Hematopoietic multipotent progenitor cell (in vitro differentiated cells): Measurements from ENCODE around the gene ATXN3L. TPM values are rescaled to one million over a fixed set of nuclear protein-coding genes. Genes with fewer than 3 reads are reported as not detected.

Source experiments
- DNase-seq, 3 donors: peaks; one replicate each; pipeline ENCODE4 v3.0.0-alpha.2; 2011 to 2015; ENCODE audit warnings: low read depth in 2 of 3, low spot score in 2 of 3
- total RNA-seq: library from RNA; depleted of rRNA; stranded (reverse); fragments of >200 nt; gene quantifications from one replicate; pipeline ENCODE4 v1.2.3, GENCODE V29; 2012

ATXN3L gene
- total RNA-seq, 1 donor: not detected

DNA sequence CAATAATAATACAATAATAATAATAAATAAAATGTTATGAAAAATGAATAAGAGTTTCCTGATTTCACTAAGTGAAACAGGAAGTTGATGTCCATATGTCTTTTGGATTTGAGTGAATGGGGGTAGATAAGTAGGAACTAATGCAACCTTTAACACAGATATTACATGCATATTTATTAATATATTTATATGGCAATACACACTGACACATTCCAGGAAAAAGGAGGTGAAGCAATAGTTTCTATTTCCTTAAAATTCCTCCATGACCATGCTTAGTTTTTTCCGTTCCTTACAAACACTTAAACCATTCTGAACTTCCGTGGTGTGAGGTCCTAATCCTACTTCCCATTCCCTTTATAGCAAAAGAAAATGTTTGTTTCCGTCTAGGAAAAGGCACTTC, 48.3 kb downstream of the ATXN3L start:
- DNase-seq: no peak

DNA sequence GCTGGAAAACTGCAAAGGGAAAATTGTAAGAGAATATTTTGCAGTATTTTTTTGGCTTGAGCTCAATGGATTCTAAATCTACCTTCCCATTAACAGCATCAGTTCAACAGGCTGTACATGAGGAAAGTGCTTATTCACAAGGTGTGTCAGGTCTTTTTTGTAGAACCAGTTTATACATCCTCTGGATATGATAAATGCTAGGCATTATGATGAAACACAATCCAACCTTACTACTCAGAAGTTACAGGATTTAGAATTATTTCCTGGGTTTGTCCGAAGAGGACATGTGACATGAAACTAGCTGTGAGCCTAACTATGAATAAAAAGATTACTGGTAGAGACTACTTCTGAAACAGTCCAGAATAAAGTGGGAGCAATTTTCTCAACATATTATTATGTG, 49.5 kb downstream of the ATXN3L start:
- no peak for DNase-seq

DNA sequence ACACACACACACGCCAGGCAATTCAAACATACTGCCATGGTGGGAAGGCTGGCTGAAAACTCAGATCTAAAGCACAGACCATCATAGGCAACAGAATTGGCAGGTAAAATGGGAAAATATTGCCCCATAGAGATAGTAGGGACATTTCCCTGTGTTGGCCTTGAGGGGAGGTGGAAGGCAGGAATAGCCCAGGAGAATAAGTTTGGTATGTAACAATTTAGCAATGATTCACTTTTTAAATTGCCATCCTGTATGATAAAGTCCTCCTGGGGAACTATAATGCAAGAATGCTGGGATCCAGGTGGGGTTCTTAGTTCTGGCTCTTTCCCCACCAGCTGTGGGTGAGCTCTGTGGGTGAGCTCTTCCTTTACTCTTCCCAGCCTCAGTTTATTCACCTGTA, 51.0 kb downstream of the ATXN3L start:
- DNase-seq: no peak

Other genes with a start within 250 kb of the ATXN3L start
- not detected for gene EGFL6, start 249.5 kb upstream of the ATXN3L start, total RNA-seq